ENCODE results near the gene RSPH10B2.
"Not testable (repeated sequence)": the region's sequence is repeated elsewhere in the genome, so short reads cannot be mapped to it uniquely, and the experiment has no call there.

GRCh38 chr7:6744410-6745100, 9.3 kb upstream of the RSPH10B2 start:
- not testable (repeated sequence) for TF ChIP-seq CTCF (IDR thresholded peaks at IDR 0.05; ENCODE audit: low read depth, low read length, poor library complexity, severe bottlenecking); EZH2phosphoT487 (IDR thresholded peaks at IDR 0.05; ENCODE audit: borderline replicate concordance, low read length)

All from DOHH2 (cell line).